NCI-H187 (cell line): ENCODE data around the gene P4HA2.

Source experiments
- DNase-seq, 2 experiments: peaks; one replicate each; lab custom pipeline; 2025; lab: John Stamatoyannopoulos, UW

The P4HA2 gene

DNA sequence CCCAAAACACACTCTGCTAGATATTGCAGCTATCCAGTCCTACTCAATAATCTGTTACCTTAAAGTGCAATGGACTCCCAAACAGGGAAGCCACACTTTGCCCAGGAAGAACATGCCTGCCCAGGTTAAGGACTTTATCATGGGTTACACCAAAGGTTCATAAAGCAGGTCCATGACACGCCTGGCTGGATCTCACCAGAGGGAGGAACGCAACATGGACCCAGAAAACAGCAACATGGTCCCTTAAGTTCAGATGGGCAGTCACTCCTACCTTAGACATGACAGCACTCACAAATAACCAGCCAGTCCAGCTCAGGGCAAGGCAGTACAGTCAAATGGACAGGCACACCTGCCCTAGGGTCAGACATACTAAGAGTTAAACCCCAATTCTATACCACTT is 3.8 kb downstream of the P4HA2 start:
- DNase-seq = no peak

DNA sequence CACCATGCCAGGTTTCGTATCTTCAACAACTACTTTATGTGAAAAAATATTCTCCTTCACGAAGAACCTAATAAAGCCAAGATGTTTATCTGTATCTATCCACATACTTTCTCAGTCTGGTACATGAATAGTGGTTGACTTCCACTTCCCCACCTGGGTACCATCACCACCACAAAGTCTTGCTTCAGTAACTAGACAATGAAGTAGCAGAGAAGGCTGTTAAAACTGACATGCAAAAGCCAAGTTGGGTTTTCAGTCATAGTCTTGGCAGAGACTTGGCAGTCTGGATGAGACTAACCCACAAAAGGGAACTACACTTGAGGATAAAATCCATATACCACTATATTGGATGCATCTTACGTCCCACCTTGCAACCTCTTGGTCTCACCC is 5.0 kb downstream of the P4HA2 start:
- DNase-seq = no peak

DNA sequence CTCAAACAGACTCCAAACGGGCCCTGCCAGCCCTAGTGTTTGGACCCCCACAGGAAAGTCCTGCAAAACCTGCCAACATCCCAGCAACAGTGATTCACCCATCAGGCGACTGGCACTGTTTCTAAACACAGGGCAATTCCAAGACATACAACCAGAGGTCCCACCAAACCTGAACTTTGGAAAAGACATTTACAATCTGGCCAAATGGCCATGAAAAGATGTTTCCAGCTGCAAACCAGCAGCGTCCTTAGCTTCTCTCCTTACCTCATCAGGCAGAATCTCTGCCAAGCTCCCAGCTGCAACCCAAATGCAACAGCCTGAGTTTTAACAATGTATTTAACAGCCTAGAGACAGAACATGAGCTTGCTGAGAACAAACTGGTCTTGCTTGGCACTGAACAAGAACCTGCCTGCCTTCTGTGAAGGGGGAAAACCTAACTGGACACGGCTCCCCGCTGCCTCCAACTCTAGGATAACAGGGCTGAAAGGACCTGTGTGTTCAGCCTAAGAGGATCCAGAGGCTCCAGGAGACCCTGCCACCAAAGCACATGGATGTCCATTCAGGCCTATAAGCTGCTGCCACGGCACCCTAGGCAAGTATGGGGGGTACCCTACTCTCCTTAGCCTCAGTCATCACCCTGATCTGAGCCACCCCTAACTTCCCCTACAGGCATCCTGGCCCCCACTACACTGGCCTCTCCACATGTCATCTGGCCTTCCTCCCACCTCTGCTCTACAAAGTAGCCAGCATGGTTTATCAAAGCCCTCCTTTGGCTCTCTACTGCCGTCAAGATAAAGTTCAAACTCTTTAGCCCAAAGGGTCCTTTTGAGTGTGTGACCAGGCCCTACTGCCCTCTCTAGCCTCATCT is 5.6 kb downstream of the P4HA2 start:
- DNase-seq = no peak

DNA sequence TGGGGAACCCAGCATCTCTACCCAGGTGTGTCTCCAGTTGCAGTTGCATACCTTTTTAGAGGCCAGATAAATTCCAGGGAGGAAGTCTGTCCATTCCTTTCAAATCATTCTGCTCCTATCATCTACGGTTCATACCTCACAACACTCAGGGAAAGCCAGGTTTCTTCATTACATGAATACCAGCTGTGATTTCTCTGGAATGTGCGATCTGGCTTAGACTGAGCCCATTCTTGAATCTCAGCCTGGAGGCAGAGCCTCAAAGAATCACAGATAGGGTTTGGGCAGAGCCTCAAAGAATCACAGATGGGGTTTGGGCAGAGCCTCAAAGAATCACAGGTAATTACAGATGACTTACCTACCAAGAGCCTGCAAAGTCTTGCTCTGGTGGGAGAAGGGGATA is 7.2 kb downstream of the P4HA2 start:
- DNase-seq = no peak

DNA sequence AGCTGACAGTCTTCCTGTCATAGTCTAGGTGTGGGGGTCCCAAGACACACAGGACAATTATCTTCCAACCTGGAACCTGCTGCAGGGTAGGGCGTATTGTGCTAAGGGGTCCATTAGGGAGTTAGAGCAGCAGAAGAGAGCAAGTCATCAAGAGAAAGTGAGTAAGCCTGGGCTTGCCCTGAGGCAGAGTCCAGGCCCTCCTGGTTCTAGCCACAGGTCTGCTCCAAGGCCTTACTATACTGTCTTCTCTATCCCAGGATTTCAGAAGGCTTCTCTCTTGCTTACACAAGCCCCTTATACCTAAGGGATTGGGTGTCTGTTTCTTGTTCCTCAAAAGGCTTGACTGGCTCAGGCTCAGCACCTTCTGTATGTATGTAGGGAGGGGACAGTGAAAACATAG is 7.7 kb downstream of the P4HA2 start:
- no peak for DNase-seq

DNA sequence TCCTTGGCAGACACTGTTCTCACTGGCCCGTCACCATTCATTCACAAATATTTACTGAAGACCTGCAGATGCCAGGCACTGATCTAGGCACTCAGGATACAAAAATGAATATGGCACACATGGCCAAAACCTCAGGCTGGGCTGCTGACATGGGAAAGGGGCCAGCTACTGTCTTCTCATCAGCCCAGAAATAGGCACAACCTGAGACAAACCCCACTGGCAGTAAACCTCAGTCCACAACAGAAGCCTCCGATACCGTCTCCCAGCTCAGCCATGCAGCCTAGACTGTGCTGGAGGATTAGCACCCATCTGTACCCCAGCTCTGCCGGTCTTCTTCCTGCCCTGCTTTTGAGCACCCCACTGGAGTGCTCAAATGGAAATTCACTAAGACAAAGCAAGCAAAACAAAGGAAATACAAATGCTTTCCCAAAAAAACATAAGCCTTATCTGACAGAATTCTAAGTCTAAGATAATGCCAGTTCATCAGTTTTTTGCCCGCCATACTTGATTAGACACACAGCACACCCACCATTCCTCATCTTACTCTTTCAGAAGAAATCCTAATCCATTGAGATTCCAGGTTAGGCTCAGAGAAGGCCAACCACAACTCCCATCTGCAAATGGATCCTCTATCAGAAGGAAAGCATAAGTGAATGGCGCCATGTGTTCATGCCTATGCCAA is 8.2 kb downstream of the P4HA2 start:
- DNase-seq = no peak

DNA sequence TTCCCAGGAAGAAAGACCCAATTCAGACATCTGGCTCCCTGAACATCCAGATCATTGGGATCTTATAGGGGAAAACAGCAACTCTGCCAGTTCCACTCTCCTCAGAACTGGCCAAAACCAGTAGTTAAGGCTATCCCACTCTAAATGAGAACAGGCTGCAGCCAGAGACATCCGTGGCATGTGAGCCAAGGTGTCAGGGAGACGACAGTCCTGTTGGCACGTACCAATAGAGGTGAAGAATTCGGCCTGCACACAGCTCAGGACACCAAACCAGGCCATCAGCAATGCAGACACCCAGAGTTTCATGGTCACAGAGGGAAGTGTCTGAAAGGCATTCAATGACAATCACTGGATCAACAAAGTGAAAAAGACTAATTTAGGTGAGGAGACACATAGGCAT is 9.3 kb downstream of the P4HA2 start:
- no peak for DNase-seq

DNA sequence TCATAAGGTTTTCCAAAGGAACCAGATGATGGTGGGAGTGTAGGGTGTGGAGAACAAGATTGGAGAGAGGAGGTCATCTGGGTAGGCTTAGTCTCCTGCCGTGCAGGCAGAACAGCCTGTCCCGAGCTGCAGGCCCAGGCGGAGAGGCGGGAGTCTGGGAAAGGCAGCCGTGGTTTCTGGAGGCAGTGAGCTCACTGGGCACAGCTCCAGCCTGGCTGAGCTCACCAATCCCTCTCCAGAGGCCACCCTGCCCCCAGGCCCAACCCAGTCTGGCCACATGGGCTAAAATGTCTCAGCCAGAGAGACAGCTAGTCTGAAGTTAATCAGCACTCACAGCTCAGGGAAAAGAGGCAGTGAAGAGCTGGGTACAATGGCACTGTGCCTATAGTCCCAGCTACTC is 12.3 kb downstream of the P4HA2 start:
- DNase-seq = no peak

DNA sequence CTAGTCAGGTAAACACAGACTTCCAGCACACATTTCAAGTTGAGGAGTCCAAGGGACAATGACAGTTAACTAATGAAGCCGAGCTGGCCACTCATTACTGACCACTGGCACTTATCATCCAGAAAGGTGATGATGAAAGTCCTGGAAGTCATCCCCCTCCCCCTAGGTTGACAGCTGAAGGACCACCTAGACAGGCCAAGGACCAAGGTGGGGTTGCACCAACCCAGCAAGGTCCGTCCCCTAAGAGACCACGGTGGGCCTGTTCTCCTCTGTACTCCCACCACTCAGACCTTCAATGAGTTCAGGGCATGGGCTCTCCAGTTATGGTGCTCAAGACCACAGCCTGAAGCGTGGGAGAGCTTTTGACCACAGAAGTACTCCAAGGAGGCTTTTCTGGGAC is 13.2 kb downstream of the P4HA2 start:
- no peak for DNase-seq

DNA sequence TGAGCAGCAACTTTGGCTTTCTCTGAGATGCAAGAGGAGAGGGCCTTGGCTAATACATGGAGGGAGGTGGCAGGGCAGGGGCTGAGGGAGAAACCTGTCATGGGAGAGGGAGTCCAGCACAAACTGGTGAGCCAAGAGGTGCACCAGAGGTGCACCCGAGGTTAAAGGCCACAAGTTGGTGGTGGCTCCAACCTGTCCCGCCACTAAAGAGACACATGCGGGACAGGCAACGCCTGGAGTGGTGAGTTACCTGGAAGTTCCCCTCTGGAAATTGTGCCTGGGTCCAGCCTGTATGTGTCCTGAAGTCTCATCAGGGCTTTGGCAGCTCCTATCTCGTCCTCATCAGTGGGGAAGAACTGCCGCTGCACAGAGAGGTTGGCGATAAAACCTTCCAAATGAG is 14.0 kb downstream of the P4HA2 start:
- no peak for DNase-seq

DNA sequence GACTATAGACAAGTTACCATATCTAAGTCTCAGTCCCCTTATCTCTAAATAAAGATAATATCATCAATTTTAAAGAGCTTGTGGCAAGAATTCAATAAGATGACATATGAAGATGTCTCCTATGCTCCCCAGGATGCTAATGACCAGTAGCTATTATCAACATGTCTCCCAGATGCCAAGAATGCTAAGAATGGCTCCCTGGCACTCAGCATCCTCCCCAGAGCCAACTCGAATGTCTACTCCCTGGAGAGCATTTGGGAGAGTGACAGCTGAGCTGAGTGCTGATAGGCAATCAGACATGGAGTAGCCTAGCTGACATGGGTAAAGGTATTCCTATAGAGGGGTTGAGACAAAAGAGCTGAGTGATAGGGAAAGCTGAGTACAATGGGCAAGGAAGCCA is 15.9 kb downstream of the P4HA2 start:
- no peak for DNase-seq

DNA sequence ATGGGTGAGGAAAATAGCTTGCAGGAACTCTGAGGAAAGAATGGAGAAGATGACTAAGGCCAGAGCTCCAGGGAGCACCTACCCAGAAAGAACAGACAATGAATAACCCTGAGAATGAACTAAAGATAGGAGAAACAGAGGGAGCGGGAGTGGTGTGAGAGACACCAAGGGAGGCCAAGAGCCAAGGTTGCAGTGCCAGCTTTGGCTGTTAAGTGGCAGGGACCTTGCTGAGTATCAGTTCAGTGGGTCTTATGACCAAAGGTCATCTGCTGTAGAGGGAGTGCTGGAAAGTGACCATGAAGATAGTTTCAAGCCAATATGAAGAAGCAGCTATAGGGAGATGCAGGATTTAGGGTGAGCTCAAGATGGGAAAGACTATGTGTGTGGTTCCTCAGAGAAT is 16.7 kb downstream of the P4HA2 start:
- DNase-seq = no peak

DNA sequence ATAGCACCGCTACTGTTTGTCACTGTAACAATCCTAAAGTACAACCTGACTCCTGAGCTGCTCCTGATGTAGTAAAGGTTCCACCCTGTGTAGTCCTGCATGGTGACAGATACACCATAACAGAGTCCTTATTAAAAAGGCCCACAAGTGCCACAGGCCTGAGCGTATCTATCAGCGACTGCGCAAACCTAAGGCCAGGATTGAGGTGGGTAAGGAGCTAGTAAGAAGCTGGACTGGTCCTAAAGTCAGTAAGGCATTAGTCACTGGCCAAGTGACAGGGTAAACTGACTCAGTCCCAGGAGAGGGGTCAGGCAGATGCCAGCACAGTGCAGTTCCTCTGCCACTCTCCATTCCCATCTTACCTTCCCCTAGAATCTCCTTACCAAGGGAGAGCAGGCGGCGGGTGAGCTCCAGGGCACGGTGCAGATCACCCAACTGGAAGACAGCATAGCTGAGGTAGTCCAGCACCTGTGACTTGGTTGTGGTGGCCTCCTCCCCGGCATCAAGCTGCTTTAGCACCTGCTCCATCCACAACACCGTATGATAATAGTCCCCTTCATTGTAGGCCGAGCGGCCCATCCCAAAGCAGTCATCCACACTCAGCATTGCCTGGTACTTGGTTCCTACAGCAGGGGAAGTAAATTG is 17.6 kb downstream of the P4HA2 start:
- no peak for DNase-seq

DNA sequence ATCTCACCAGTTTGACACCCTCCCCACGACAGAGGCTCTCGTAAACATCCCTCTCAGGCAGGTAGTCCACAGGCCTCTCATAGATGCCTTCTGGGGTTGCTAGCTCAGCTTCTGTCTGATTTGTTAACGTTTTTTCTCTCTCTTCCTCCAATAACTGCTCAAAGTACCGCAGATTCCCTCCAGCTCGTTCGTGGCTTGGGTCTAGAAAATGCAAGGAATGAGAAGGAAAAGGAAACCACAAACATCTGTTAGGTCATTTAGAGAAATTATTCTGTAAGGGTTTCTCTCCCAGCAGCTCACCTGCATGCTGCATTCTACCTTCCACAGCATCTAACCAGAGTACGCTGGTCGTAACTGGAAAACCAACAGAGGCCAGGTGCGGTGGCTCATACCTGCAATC is 18.5 kb downstream of the P4HA2 start:
- DNase-seq = no peak

DNA sequence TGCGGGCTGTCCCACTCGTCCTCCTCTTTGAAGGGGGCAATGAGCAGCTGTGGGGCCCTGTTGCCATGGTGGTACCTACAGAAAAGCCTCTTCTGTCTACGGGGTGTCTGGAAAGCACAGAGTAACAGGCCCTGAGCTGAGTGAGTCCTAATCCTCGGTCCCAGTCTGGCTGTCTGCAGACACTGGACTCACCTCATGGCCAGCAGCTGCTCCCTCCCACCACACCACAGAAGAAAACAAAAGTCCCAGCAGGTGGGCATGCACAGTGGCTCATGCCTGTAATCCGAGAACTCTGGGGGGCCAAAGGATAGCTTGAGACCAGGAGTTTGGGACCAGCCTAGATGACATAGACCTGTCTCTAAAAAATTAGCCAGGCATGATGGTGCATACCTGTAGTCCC is 19.9 kb downstream of the P4HA2 start:
- no peak for DNase-seq

DNA sequence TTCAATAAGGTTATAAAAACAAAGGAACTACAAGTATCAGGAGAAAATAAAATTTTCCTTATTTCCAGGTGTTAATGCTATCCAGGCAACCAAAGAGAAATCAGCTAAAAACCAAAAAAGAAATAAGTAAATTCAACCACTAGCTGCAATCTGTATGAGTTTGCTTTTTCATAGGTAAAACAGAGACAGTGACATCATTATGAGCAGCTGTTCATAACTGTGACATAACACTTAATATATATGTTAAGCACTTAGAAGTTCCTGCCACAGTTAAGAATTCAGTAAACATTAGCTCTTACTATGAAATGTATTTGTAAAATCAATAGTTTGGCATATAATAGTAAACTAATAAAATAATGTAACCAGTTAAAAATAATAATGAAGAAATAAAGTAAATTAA is 20.9 kb downstream of the P4HA2 start:
- no peak for DNase-seq

DNA sequence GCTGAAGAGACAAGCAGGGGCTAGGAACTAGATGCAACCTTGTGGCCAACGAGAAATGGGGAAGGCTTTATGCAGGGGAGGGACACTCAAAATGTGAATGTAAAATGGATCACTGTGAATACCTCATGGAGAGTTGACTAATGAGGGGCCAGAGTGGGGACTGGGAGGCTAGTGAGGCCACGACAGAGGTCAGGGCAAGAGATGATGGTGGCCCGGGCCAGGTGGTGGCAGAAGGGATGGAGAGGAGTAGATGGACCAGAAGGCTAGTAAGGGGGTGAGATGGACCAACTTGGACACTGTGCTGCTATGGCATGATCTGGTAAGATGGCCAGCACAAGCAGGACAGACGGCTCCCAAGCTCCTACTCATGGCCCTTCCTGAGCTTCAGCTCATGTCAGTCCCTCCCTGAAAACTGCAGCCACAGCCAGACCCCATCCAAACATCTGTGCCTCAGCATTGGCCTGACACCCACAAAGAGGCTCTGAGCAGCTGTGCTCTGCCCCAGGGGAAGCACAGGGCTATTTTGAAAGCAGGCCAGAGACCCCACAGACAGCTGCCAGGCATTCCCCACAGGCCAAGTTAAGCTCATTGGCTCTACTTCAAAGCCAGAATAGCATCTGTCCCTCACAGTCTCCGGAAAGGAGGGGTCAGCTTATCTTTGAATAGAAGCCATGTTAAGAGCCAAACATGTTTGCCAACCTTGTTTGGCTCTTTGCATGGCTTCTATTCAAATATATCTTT is 22.1 kb downstream of the P4HA2 start:
- DNase-seq = no peak

DNA sequence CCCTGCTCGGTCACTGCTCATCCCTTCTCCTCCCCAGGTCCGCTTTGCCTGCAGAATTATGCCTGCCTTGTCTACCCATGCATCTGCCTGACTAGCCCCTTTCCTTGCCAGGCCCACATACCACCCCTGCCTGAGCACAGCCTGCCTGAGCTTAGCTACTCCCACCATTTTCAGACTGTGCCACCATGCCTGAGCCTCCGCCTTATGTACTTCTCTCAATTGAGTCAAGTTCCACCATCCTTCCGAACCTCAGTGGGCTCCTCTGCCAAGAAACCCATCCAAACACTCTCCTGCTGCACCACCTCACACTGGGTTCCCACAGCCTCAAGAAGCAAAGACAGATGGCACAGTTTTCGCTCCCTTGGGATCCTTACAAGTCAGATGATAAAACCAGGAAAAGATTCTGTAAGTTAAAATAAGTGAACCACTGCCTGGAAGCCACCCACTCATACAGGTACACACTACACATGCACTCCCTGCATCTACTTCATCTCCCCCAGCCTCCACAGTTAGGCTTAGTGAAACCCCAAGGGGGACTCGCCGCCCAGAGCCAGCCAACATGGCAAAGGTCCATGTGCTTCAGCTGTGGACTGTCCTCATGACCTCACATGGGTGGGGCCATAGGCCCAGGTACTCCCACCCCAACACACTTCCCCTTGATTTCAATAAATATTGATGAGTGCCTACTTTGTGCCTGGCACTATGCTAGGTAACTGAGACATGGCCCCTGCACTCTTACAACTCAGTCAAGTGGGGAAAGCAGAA is 23.1 kb downstream of the P4HA2 start:
- no peak for DNase-seq

DNA sequence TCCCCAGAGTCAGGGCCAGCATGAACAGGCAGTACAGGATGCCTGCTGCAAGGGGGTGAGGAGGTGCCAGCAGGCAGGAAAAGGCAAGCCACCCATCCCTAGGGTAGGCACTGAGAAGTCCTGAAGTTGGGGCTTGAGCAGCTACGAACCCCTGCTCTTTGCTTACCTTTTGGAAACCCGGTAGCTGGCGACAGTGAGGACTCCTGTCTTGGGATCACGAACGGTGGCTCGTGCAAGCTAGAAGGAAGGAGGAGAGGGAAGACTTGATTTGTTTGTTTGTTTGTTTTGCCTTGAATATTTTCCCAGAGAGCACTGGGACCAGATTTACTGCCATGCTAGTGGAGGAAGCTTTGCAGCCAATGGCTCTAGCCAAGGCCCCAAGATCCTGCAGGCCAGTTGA is 23.7 kb downstream of the P4HA2 start:
- no peak for DNase-seq

DNA sequence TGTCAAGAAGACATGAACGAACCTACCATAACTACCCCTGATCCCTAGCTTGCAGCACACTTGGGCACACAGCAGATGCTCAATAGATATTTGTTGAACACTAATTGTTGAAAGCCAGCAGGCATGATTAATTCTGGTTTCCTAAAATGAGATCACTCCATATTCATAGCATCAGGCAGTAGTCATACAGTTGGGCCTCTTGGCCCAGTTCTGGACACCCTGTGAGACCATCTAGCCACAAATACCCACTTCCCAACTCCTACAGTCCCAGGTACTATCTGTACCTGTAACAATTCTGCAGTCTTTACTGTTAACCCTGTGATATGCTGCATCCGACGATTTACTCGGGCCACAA is 24.2 kb downstream of the P4HA2 start:
- DNase-seq = no peak

DNA sequence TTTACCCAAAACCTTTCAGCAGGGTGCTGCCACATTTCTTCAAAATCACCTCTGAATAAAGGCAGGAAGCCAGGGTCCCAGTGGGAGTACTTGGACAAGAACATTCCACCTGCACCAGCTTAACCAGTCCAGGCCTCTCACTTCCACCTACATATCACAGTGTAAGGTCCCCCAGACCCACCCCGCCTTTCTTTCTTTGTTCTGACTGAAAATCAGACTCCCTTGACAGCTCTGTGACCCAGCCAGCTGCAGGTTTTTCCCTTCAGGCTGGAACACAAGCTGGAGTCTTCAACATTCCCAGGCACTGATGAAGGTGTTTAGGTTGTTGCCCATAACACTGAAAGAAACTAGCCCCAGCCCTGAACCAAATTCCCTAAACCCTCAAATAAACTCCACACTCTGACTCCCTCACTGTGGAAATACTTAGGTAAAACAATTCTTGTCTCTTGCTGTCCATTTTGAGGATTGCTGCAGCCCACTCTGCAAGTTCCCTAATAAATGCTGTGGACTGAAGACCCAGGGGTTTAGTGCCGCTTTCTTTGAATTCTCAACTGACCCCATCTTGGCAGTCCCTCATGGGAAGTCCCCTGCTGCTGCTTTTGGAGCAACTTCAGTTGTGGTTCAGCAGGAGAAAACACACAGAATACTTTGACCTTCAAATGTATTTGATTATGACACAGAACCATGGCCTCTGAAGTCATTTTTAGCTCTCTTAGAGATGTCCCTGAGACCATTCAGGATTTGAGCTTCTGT is 24.8 kb downstream of the P4HA2 start:
- DNase-seq = no peak
